ENCODE data around the gene SREBF1. TPM values are rescaled to one million over a fixed set of nuclear protein-coding genes. Genes with fewer than 3 reads are reported as not detected.

SREBF1 gene
- total and polyA plus RNA-seq, 7 experiments from 2014 or later: 22.4 to 281 (median 41.3) TPM

GRCh38 chr17:17798573-17799255 lies 38.1 kb downstream of the SREBF1 start:
- intact Hi-C loops (cut with micrococcal nuclease): no loop called here
- peaks cover 0 to 1% of the 10 kb centered on the region in 2 donors for H3K4me1 ChIP-seq (ENCODE audit: control insufficient read depth in 2 of 2, insufficient read depth in 2 of 2, low read length in 2 of 2)
- H3K9me3 Mint-ChIP-seq: peaks cover 0 to 2% (median 0%) of the 10 kb centered on the region in 11 donors
- no peak overlapping the region for H3K4me3 ChIP-seq (ENCODE audit: low read length)
- no peak overlapping the region for H3K4me3 Mint-ChIP-seq
- no peaks in the 10 kb centered on the region for H3K9me3 ChIP-seq (ENCODE audit: control insufficient read depth in 2 of 3, low read length in 3 of 3)
- no peaks in the 10 kb centered on the region for H3K27me3 ChIP-seq (ENCODE audit: control insufficient read depth in 2 of 2, insufficient read depth in 2 of 2, low read length in 2 of 2)
- H3K36me3 ChIP-seq (ENCODE audit: control insufficient read depth in 2 of 3, insufficient read depth in 3 of 3, low read length in 3 of 3): peaks cover 0 to 41% (median 0%) of the 10 kb centered on the region in 3 experiments
- no peak overlapping the region for H3K27ac ChIP-seq (ENCODE audit: low read depth, low read length)
- ATAC-seq: no peak
- peaks cover 4 to 8% (median 5%) of the 10 kb centered on the region in 7 donors for H3K4me1 Mint-ChIP-seq
- no peak for DNase-seq
- H3K27ac Mint-ChIP-seq: no peak overlapping the region
- peaks cover 0 to 9% (median 1%) of the 10 kb centered on the region in 5 donors for H3K36me3 Mint-ChIP-seq
- H3K27me3 Mint-ChIP-seq: no peaks in the 10 kb centered on the region
- ChIA-PET POLR2A (no interaction called here), CTCF (no interaction called here)

- Histone ChIP-seq H3K27ac (ENCODE audit: low read depth, low read length) (no peak overlapping the region), H3K36me3 (ENCODE audit: control insufficient read depth in 2 of 3, insufficient read depth in 3 of 3, low read length in 3 of 3) (peaks cover 0 to 38% (median 0%) of the 10 kb centered on the region in 3 experiments), H3K9me3 (ENCODE audit: control insufficient read depth in 2 of 3, low read length in 3 of 3) (no peaks in the 10 kb centered on the region), H3K4me1 (ENCODE audit: control insufficient read depth in 2 of 2, insufficient read depth in 2 of 2, low read length in 2 of 2) (peaks cover 0 to 7% of the 10 kb centered on the region in 2 donors), H3K27me3 (ENCODE audit: control insufficient read depth in 2 of 2, insufficient read depth in 2 of 2, low read length in 2 of 2) (no peaks in the 10 kb centered on the region), H3K4me3 (ENCODE audit: low read length) (no peak overlapping the region)
- intact Hi-C loops (cut with micrococcal nuclease): no loop called here
- H3K36me3 Mint-ChIP-seq: peaks cover 0 to 8% (median 0%) of the 10 kb centered on the region in 5 donors
- ATAC-seq: no peak
- H3K27me3 Mint-ChIP-seq: no peaks in the 10 kb centered on the region
- H3K9me3 Mint-ChIP-seq: peaks cover 0 to 2% (median 0%) of the 10 kb centered on the region in 11 donors
- ChIA-PET POLR2A (no interaction called here), CTCF (no interaction called here)
- H3K4me1 Mint-ChIP-seq: peaks cover 8 to 14% (median 11%) of the 10 kb centered on the region in 7 donors
- DNase-seq: no peak
- peak overlapping the region in 1 of 9 donors; percentile 9 for H3K27ac Mint-ChIP-seq
- H3K4me3 Mint-ChIP-seq: peak overlapping the region in 1 of 10 donors; percentile 62
These were observed 38.7 kb downstream of the SREBF1 start for GRCh38 chr17:17798010-17798556.

DNA sequence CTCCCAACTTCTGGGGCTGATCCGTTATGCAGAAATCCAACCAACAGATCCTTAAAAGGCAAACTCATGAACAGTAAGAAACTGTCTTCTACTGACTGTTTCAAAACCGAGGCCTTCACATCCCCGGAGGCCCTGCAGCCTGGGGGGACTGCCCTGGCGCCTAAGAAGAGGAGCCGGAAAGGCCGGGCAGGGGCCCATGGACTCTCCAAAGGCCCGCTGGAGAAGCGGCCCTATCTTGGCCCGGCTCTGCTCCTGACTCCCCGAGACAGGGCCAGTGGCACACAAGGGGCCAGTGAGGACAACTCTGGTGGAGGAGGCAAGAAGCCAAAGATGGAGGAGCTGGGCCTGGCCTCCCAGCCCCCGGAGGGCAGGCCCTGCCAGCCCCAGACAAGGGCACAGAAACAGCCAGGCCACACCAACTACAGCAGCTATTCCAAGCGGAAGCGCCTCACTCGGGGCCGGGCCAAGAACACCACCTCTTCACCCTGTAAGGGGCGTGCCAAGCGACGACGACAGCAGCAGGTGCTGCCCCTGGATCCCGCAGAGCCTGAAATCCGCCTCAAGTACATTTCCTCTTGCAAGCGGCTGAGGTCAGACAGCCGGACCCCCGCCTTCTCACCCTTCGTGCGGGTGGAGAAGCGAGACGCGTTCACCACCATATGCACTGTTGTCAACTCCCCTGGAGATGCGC lies 39.5 kb downstream of the SREBF1 start:
- H3K27ac Mint-ChIP-seq: no peak overlapping the region

DNA sequence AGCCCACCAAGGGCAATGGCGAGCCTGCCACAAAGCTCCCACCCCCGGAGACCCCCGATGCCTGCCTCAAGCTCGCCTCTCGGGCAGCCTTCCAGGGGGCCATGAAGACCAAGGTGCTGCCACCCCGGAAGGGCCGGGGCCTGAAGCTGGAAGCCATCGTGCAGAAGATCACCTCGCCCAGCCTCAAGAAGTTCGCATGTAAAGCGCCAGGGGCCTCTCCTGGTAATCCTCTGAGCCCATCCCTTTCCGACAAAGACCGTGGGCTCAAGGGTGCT lies 40.1 kb downstream of the SREBF1 start:
- Histone ChIP-seq H3K4me1 (ENCODE audit: control insufficient read depth in 2 of 2, insufficient read depth in 2 of 2, low read length in 2 of 2) (peaks cover 6 to 19% of the 10 kb centered on the region in 2 donors), H3K36me3 (ENCODE audit: control insufficient read depth in 2 of 3, insufficient read depth in 3 of 3, low read length in 3 of 3) (peaks cover 0 to 38% (median 0%) of the 10 kb centered on the region in 3 experiments), H3K4me3 (ENCODE audit: low read length) (no peak overlapping the region), H3K27me3 (ENCODE audit: control insufficient read depth in 2 of 2, insufficient read depth in 2 of 2, low read length in 2 of 2) (no peaks in the 10 kb centered on the region), H3K9me3 (ENCODE audit: control insufficient read depth in 2 of 3, low read length in 3 of 3) (no peaks in the 10 kb centered on the region), H3K27ac (ENCODE audit: low read depth, low read length) (no peak overlapping the region)
- POLR2A ChIA-PET: no interaction called here
- Mint-ChIP-seq H3K9me3 (peaks cover 0 to 2% (median 0%) of the 10 kb centered on the region in 11 donors), H3K27me3 (no peaks in the 10 kb centered on the region), H3K4me3 (no peak overlapping the region), H3K27ac (no peak overlapping the region), H3K4me1 (peaks cover 18 to 28% (median 25%) of the 10 kb centered on the region in 7 donors), H3K36me3 (peaks cover 0 to 8% (median 0%) of the 10 kb centered on the region in 5 donors)
- intact Hi-C loops (cut with micrococcal nuclease): no loop called here
- CTCF ChIA-PET: interaction anchor here (1.0 kb wide), 1 partner anchor 11 kb away, joined by 3 read pairs; no protein-coding TSS in a partner anchor
- no peak for DNase-seq
- ATAC-seq: no peak

More for the DNA sequence above, 39.5 kb downstream of the SREBF1 start:
- Mint-ChIP-seq H3K9me3 (peaks cover 0 to 2% (median 0%) of the 10 kb centered on the region in 11 donors), H3K4me1 (peaks cover 14 to 23% (median 19%) of the 10 kb centered on the region in 7 donors), H3K4me3 (peak overlapping the region in 1 of 10 donors; percentile 62), H3K36me3 (peaks cover 0 to 8% (median 0%) of the 10 kb centered on the region in 5 donors), H3K27me3 (no peaks in the 10 kb centered on the region)
- Histone ChIP-seq H3K4me1 (ENCODE audit: control insufficient read depth in 2 of 2, insufficient read depth in 2 of 2, low read length in 2 of 2) (peaks cover under 1 to 14% of the 10 kb centered on the region in 2 donors), H3K27ac (ENCODE audit: low read depth, low read length) (no peak overlapping the region), H3K9me3 (ENCODE audit: control insufficient read depth in 2 of 3, low read length in 3 of 3) (no peaks in the 10 kb centered on the region), H3K4me3 (ENCODE audit: low read length) (no peak overlapping the region), H3K27me3 (ENCODE audit: control insufficient read depth in 2 of 2, insufficient read depth in 2 of 2, low read length in 2 of 2) (no peaks in the 10 kb centered on the region), H3K36me3 (ENCODE audit: control insufficient read depth in 2 of 3, insufficient read depth in 3 of 3, low read length in 3 of 3) (peaks cover 0 to 38% (median 0%) of the 10 kb centered on the region in 3 experiments)
- POLR2A ChIA-PET: no interaction called here
- CTCF ChIA-PET: interaction anchor here (1.0 kb wide), 1 partner anchor 12 kb away, joined by 3 read pairs; no protein-coding TSS in a partner anchor
- intact Hi-C loops (cut with micrococcal nuclease): no loop called here
- DNase-seq (no peak), ATAC-seq (no peak)

- DNase-seq (no peak), ATAC-seq (no peak)
- H3K4me3 ChIP-seq (ENCODE audit: low read length): no peak overlapping the region
- peaks cover 0 to 38% (median 0%) of the 10 kb centered on the region in 3 experiments for H3K36me3 ChIP-seq (ENCODE audit: control insufficient read depth in 2 of 3, insufficient read depth in 3 of 3, low read length in 3 of 3)
- H3K9me3 ChIP-seq (ENCODE audit: control insufficient read depth in 2 of 3, low read length in 3 of 3): no peaks in the 10 kb centered on the region
- no peaks in the 10 kb centered on the region for H3K27me3 Mint-ChIP-seq
- peaks cover 18 to 29% (median 27%) of the 10 kb centered on the region in 7 donors for H3K4me1 Mint-ChIP-seq
- H3K4me3 Mint-ChIP-seq: no peak overlapping the region
- H3K4me1 ChIP-seq (ENCODE audit: control insufficient read depth in 2 of 2, insufficient read depth in 2 of 2, low read length in 2 of 2): peaks cover 8 to 19% of the 10 kb centered on the region in 2 donors
- H3K27ac Mint-ChIP-seq: no peak overlapping the region
- no peak overlapping the region for H3K27ac ChIP-seq (ENCODE audit: low read depth, low read length)
- peaks cover 0 to 2% (median 0%) of the 10 kb centered on the region in 11 donors for H3K9me3 Mint-ChIP-seq
- H3K36me3 Mint-ChIP-seq: peaks cover 0 to 8% (median 0%) of the 10 kb centered on the region in 5 donors
- POLR2A ChIA-PET: interaction anchor here (1.2 kb wide), 1 partner anchor 40 kb away, joined by 5 read pairs; no protein-coding TSS in a partner anchor
- CTCF ChIA-PET: interaction anchor here (1.0 kb wide), 1 partner anchor 11 kb away, joined by 3 read pairs; no protein-coding TSS in a partner anchor
- H3K27me3 ChIP-seq (ENCODE audit: control insufficient read depth in 2 of 2, insufficient read depth in 2 of 2, low read length in 2 of 2): no peaks in the 10 kb centered on the region
- intact Hi-C loops (cut with micrococcal nuclease): no loop called here
These were observed 40.6 kb downstream of the SREBF1 start for GRCh38 chr17:17795946-17796786.

DNA sequence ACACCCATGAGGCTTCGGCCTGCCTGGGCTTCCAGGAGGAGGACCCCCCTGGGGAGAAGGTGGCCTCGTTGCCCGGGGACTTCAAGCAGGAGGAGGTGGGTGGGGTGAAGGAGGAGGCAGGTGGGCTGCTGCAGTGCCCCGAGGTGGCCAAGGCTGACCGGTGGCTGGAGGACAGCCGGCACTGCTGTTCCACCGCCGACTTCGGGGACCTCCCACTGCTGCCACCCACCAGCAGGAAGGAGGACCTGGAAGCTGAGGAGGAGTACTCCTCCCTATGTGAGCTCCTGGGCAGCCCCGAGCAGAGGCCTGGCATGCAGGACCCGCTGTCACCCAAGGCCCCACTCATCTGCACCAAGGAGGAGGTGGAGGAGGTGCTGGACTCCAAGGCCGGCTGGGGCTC lies 41.5 kb downstream of the SREBF1 start:
- H3K36me3 Mint-ChIP-seq: peaks cover 0 to 8% (median 0%) of the 10 kb centered on the region in 5 donors
- H3K36me3 ChIP-seq (ENCODE audit: control insufficient read depth in 2 of 3, insufficient read depth in 3 of 3, low read length in 3 of 3): peaks cover 0 to 38% (median 0%) of the 10 kb centered on the region in 3 experiments
- ChIA-PET CTCF (interaction anchor here (0.7 kb wide), 1 partner anchor 24 kb away, joined by 3 read pairs; no protein-coding TSS in a partner anchor), POLR2A (interaction anchor here (0.6 to 1.4 kb wide), 3 partner anchors 9 to 41 kb away, joined by 3 to 5 read pairs (median 5); no protein-coding TSS in a partner anchor)
- no peak overlapping the region for H3K4me3 ChIP-seq (ENCODE audit: low read length)
- peaks cover 19 to 35% (median 27%) of the 10 kb centered on the region in 7 donors for H3K4me1 Mint-ChIP-seq
- peak overlapping the region in 1 of 9 donors; percentile 31 for H3K27ac Mint-ChIP-seq
- H3K9me3 ChIP-seq (ENCODE audit: control insufficient read depth in 2 of 3, low read length in 3 of 3): no peaks in the 10 kb centered on the region
- no peaks in the 10 kb centered on the region for H3K27me3 Mint-ChIP-seq
- peaks cover 0 to 2% (median 0%) of the 10 kb centered on the region in 11 donors for H3K9me3 Mint-ChIP-seq
- no peak overlapping the region for H3K27ac ChIP-seq (ENCODE audit: low read depth, low read length)
- DNase-seq (no peak), ATAC-seq (no peak)
- H3K4me3 Mint-ChIP-seq: no peak overlapping the region
- no peaks in the 10 kb centered on the region for H3K27me3 ChIP-seq (ENCODE audit: control insufficient read depth in 2 of 2, insufficient read depth in 2 of 2, low read length in 2 of 2)
- peaks cover 8 to 19% of the 10 kb centered on the region in 2 donors for H3K4me1 ChIP-seq (ENCODE audit: control insufficient read depth in 2 of 2, insufficient read depth in 2 of 2, low read length in 2 of 2)
- intact Hi-C loops (cut with micrococcal nuclease): no loop called here

Data from naive thymus-derived CD4-positive, alpha-beta T cell (primary cell).